ENCODE results near the gene SLC30A7. TPM values are rescaled to one million over a fixed set of nuclear protein-coding genes. Genes with fewer than 3 reads are reported as not detected.

The SLC30A7 gene
- total and polyA plus RNA-seq, 2 of the 13 experiments (the other 11 are each of a cell fraction or from before 2014, with no cell fraction given) = 8.3 to 40.8 TPM

- TF ChIP-seq FOXC1 (CRISPR knock-in tag; IDR thresholded peaks at IDR 0.05; ENCODE audit: borderline replicate concordance) (no peak), CEBPB (IDR thresholded peaks at IDR 0.05; ENCODE audit: borderline replicate concordance, low read depth, low read length) (no peak), SUZ12 (IDR thresholded peaks at IDR 0.05; ENCODE audit: low read depth, low read length) (no peak), KMT2B (CRISPR knock-in tag; IDR thresholded peaks at IDR 0.05) (peak; percentile 92), ZNF775 (CRISPR knock-in tag; IDR thresholded peaks at IDR 0.05; ENCODE audit: borderline replicate concordance) (no peak), ZNF768 (CRISPR knock-in tag; IDR thresholded peaks at IDR 0.05) (peak; percentile 30; the same call in 1 of the 2 replicates), ARID2 (CRISPR knock-in tag; IDR thresholded peaks at IDR 0.05; ENCODE audit: borderline replicate concordance) (0 out of 2 replicates have a peak, but pooled peaks have one; percentile 15), HIC2 (CRISPR knock-in tag; IDR thresholded peaks at IDR 0.05; ENCODE audit: low read depth) (0 out of 2 replicates have a peak, but pooled peaks have one; percentile 54), SSRP1 (CRISPR knock-in tag; IDR thresholded peaks at IDR 0.05) (no peak), TP53 (CRISPR knock-in tag; conservative IDR thresholded peaks at IDR 0.05) (no peak), MYC (CRISPR knock-in tag; IDR thresholded peaks at IDR 0.05; ENCODE audit: borderline replicate concordance) (peak; percentile 70; the same call in 1 of the 2 replicates), RFX3 (CRISPR knock-in tag; IDR thresholded peaks at IDR 0.05) (no peak), TCF7L2 (IDR thresholded peaks at IDR 0.05; ENCODE audit: low read depth, low read length) (no peak), ZNF17 (CRISPR knock-in tag; IDR thresholded peaks at IDR 0.05) (no peak), BORCS8-MEF2B (CRISPR knock-in tag; IDR thresholded peaks at IDR 0.05) (no peak), ZNF331 (CRISPR knock-in tag; IDR thresholded peaks at IDR 0.05) (no peak), KDM3A (CRISPR knock-in tag; IDR thresholded peaks at IDR 0.05; ENCODE audit: low read depth) (0 out of 2 replicates have a peak, but pooled peaks have one; percentile 40), TRIM24 (CRISPR knock-in tag; IDR thresholded peaks at IDR 0.05) (no peak), RARA (CRISPR knock-in tag; IDR thresholded peaks at IDR 0.05) (peak; percentile 10), ZNF256 (CRISPR knock-in tag; conservative IDR thresholded peaks at IDR 0.05) (no peak)
- TF ChIP-seq, protein P1, sequence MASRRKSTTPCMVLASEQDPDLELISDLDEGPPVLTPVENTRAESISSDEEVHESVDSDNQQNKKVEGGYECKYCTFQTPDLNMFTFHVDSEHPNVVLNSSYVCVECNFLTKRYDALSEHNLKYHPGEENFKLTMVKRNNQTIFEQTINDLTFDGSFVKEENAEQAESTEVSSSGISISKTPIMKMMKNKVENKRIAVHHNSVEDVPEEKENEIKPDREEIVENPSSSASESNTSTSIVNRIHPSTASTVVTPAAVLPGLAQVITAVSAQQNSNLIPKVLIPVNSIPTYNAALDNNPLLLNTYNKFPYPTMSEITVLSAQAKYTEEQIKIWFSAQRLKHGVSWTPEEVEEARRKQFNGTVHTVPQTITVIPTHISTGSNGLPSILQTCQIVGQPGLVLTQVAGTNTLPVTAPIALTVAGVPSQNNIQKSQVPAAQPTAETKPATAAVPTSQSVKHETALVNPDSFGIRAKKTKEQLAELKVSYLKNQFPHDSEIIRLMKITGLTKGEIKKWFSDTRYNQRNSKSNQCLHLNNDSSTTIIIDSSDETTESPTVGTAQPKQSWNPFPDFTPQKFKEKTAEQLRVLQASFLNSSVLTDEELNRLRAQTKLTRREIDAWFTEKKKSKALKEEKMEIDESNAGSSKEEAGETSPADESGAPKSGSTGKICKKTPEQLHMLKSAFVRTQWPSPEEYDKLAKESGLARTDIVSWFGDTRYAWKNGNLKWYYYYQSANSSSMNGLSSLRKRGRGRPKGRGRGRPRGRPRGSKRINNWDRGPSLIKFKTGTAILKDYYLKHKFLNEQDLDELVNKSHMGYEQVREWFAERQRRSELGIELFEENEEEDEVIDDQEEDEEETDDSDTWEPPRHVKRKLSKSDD (CRISPR knock-in tag; IDR thresholded peaks at IDR 0.05; ENCODE audit: low read depth) = 0 out of 2 replicates have a peak, but pooled peaks have one; percentile 27
These were observed at the start of gene SLC30A7 (continued) for GRCh38 chr1:100895540-100896480.
